ENCODE results near the gene SYNJ1. TPM values are rescaled to one million over a fixed set of nuclear protein-coding genes. Genes with fewer than 3 reads are reported as not detected.
"Not testable (repeated sequence)": the region's sequence is repeated elsewhere in the genome, so short reads cannot be mapped to it uniquely, and the experiment has no call there.

The SYNJ1 gene
- total and polyA plus RNA-seq, 4 donors, result 7.4 to 17.5 (median 11.8) TPM

GRCh38 chr21:32747396-32747795 lies 19.6 kb upstream of the SYNJ1 start:
- Histone ChIP-seq H3K27ac (ENCODE audit: low read depth in 1 of 2, low read length in 1 of 2) (no peak overlapping the region), H3K27me3 (ENCODE audit: control insufficient read depth in 3 of 3, insufficient read depth in 3 of 3, low read length in 2 of 3) (no peaks in the 10 kb centered on the region), H3K4me3 (no peak overlapping the region), H3K36me3 (ENCODE audit: control insufficient read depth in 4 of 4, insufficient read depth in 4 of 4, low read length in 4 of 4) (peaks cover 26 to 37% (median 34%) of the 10 kb centered on the region in 4 donors), H3K4me1 (ENCODE audit: control insufficient read depth in 5 of 5, insufficient read depth in 5 of 5, low read length in 5 of 5) (no peaks in the 10 kb centered on the region), H3K9ac (ENCODE audit: insufficient read depth in 1 of 2, low read length in 2 of 2) (no peak overlapping the region), H3K9me3 (ENCODE audit: control insufficient read depth in 4 of 4, insufficient read depth in 3 of 4, low read length in 3 of 4) (no peaks in the 10 kb centered on the region)
- ATAC-seq (ENCODE audit: insufficient read depth, low FRiP score) (no peak), DNase-seq (no peak)
- WGBS, 2 donors, result 66 to 71% methylated on average over 1 of the region's 1 CpG
- TF ChIP-seq, protein P1, sequence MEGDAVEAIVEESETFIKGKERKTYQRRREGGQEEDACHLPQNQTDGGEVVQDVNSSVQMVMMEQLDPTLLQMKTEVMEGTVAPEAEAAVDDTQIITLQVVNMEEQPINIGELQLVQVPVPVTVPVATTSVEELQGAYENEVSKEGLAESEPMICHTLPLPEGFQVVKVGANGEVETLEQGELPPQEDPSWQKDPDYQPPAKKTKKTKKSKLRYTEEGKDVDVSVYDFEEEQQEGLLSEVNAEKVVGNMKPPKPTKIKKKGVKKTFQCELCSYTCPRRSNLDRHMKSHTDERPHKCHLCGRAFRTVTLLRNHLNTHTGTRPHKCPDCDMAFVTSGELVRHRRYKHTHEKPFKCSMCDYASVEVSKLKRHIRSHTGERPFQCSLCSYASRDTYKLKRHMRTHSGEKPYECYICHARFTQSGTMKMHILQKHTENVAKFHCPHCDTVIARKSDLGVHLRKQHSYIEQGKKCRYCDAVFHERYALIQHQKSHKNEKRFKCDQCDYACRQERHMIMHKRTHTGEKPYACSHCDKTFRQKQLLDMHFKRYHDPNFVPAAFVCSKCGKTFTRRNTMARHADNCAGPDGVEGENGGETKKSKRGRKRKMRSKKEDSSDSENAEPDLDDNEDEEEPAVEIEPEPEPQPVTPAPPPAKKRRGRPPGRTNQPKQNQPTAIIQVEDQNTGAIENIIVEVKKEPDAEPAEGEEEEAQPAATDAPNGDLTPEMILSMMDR (IDR thresholded peaks at IDR 0.05; ENCODE audit: control extremely low read depth, extremely low read depth), result no peak

DNA sequence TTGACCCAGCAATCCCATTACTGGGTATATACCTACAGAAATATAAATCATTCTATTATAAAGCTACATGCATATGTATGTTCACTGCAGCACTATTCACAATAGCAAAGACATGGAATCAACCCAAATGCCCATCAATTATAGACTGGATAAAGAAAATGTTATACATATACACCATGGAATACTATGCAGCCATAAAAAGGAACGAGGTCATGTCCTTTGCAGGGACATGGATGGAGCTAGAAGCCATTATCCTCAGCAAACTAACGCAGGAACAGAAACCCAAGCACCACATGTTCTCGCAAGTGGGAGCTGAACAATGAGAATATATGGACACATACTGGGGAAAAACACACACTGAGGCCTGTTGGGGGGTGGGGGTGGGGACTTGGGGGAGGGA lies 18.9 kb upstream of the SYNJ1 start:
- H3K4me1 ChIP-seq (ENCODE audit: control insufficient read depth in 5 of 5, insufficient read depth in 5 of 5, low read length in 5 of 5); H3K9me3 ChIP-seq (ENCODE audit: control insufficient read depth in 4 of 4, insufficient read depth in 3 of 4, low read length in 3 of 4); H3K27ac ChIP-seq (ENCODE audit: low read depth in 1 of 2, low read length in 1 of 2); ATAC-seq (ENCODE audit: insufficient read depth, low FRiP score); H3K4me3 ChIP-seq; H3K9ac ChIP-seq (ENCODE audit: insufficient read depth in 1 of 2, low read length in 2 of 2); DNase-seq; H3K27me3 ChIP-seq (ENCODE audit: control insufficient read depth in 3 of 3, insufficient read depth in 3 of 3, low read length in 2 of 3): not testable (repeated sequence)
- WGBS, 2 donors, result 96 to 100% methylated on average over 3 of the region's 3 CpGs
- peaks cover 27 to 40% (median 39%) of the 10 kb centered on the region in 4 donors for H3K36me3 ChIP-seq (ENCODE audit: control insufficient read depth in 4 of 4, insufficient read depth in 4 of 4, low read length in 4 of 4)

- WGBS, 2 donors, result 87 to 95% methylated on average over 2 of the region's 2 CpGs
- H3K4me1 ChIP-seq (ENCODE audit: control insufficient read depth in 5 of 5, insufficient read depth in 5 of 5, low read length in 5 of 5), result no peaks in the 10 kb centered on the region
- ATAC-seq (ENCODE audit: insufficient read depth, low FRiP score) (no peak), DNase-seq (no peak)
- no peaks in the 10 kb centered on the region for H3K27me3 ChIP-seq (ENCODE audit: control insufficient read depth in 3 of 3, insufficient read depth in 3 of 3, low read length in 2 of 3)
- peaks cover 19 to 50% (median 33%) of the 10 kb centered on the region in 4 donors for H3K36me3 ChIP-seq (ENCODE audit: control insufficient read depth in 4 of 4, insufficient read depth in 4 of 4, low read length in 4 of 4)
- H3K27ac ChIP-seq (ENCODE audit: low read depth in 1 of 2, low read length in 1 of 2), result no peak overlapping the region
- TF ChIP-seq, protein P1 (IDR thresholded peaks at IDR 0.05; ENCODE audit: control extremely low read depth, extremely low read depth), result no peak
- H3K4me3 ChIP-seq, result no peak overlapping the region
- no peaks in the 10 kb centered on the region for H3K9me3 ChIP-seq (ENCODE audit: control insufficient read depth in 4 of 4, insufficient read depth in 3 of 4, low read length in 3 of 4)
- H3K9ac ChIP-seq (ENCODE audit: insufficient read depth in 1 of 2, low read length in 2 of 2), result no peak overlapping the region
Observed at GRCh38 chr21:32742396-32742795, 14.6 kb upstream of the SYNJ1 start.

DNA sequence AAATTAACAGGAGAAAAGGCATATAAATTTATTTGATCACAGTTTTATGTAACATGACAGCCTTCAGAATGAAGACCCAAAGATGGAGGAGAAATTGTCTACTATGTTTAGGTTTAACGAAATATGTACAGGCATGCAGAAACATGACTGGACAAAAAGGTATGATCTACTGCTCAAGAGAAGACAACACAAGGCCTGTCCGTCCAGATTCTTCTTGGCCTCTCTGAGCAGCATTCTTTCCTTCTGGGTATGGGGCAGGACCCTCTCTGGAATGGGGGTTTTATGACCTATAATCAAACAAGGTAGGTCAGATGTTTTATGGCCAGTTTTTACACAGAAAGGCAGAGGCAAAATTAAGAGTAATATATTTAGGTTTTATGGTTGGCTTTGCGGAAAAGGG lies 13.5 kb upstream of the SYNJ1 start:
- Histone ChIP-seq H3K27ac (ENCODE audit: low read depth in 1 of 2, low read length in 1 of 2) (no peak overlapping the region), H3K4me3 (no peak overlapping the region), H3K36me3 (ENCODE audit: control insufficient read depth in 4 of 4, insufficient read depth in 4 of 4, low read length in 4 of 4) (peaks cover 10 to 42% (median 29%) of the 10 kb centered on the region in 4 donors), H3K27me3 (ENCODE audit: control insufficient read depth in 3 of 3, insufficient read depth in 3 of 3, low read length in 2 of 3) (no peaks in the 10 kb centered on the region), H3K9me3 (ENCODE audit: control insufficient read depth in 4 of 4, insufficient read depth in 3 of 4, low read length in 3 of 4) (no peaks in the 10 kb centered on the region), H3K4me1 (ENCODE audit: control insufficient read depth in 5 of 5, insufficient read depth in 5 of 5, low read length in 5 of 5) (no peaks in the 10 kb centered on the region), H3K9ac (ENCODE audit: insufficient read depth in 1 of 2, low read length in 2 of 2) (no peak overlapping the region)
- DNase-seq (no peak), ATAC-seq (ENCODE audit: insufficient read depth, low FRiP score) (no peak)
- TF ChIP-seq, protein P1 (IDR thresholded peaks at IDR 0.05; ENCODE audit: control extremely low read depth, extremely low read depth), result no peak
- 93 to 95% methylated on average over 3 of the region's 3 CpGs for WGBS, 2 donors

Data from lung (tissue), 12 donors.